ENCODE measurements around the gene RIN2.
A peak's percentile ranks its signal among the peaks of the same experiment; 100 is the strongest.

RIN2 gene

GRCh38 chr20:19758133-19758500 is at the start of gene RIN2:
Gene RIN2, plus strand, starts transcription at chr20:19758258. Its CDS starts 131,344 bp downstream, at chr20:19889602.
- H3K4me3 Mint-ChIP-seq, result peak within 1 kb of the TSS; percentile 3 to 48
- ATAC-seq (peak; percentile 48), DNase-seq (no peak)
- peaks cover 6% of the 10 kb centered on the region for H3K4me1 Mint-ChIP-seq
- no peaks in the 10 kb centered on the region for H3K9me3 Mint-ChIP-seq
- peaks cover 85% of the 10 kb centered on the region for H3K27me3 Mint-ChIP-seq
- H3K27ac Mint-ChIP-seq, result no peak within 1 kb of the TSS

- H3K27ac Mint-ChIP-seq, result no peak overlapping the region
Measured at GRCh38 chr20:19709635-19710335, 48.3 kb upstream of the RIN2 start.

DNA sequence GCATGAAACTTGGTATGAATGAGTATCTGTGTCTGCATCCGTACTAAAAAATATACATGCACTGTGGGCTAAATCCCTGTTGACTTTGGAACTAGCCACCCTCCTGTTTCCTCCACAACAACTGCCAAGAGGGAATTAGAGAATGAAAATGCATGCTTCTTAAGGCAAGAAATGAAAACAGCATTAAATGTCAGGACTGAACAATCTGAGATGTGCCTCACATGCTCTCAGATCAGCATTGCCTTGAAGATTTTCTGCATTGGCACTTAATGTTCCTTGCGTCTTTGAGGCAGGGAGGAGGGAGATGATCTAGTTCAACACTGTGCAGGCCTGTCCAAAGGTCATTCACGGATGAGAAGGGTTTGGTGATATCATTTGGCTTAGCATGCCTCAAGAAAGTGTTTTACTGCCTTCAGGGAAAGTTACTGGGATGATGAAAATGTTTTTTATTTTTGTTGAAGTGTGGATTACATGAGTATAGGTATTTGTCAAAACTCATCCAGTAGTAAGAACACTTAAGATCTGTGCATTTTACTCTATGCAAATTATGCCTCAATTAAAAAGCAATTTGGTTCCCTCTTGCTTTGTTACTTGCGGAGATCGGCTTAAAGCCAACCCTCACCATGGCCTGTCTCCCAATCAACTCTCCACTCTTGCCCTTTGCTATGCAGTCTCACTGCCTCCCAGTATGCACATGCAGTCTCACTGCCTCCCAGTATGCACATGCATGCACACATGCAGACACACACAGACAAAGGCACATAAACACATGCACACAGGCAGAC is 47.5 kb upstream of the RIN2 start:
- peaks cover 13% of the 10 kb centered on the region for H3K27me3 Mint-ChIP-seq
- H3K27ac Mint-ChIP-seq, result no peak overlapping the region

More at GRCh38 chr20:19709635-19710335, 48.3 kb upstream of the RIN2 start:
- DNase-seq (no peak), ATAC-seq (no peak)
- H3K4me3 Mint-ChIP-seq, result no peak overlapping the region
- peaks cover 13% of the 10 kb centered on the region for H3K27me3 Mint-ChIP-seq
- no peaks in the 10 kb centered on the region for H3K4me1 Mint-ChIP-seq
- peaks cover 0 to 7% of the 10 kb centered on the region in 2 donors for H3K9me3 Mint-ChIP-seq

DNA sequence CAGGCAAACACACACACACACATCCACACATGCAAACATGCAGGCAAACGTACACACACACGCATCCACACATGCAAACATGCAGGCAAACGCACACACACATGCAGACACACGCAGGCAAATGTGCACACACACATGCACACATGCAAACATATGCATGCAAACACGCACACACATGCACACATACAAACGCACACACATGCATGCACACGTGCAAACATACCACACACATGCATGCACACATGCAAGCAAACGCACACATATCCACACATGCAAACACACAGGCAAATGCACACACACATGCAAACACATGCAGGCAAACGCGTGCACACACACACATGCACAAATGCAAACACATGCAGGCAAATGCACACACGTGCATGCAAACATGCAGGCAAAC is 46.9 kb upstream of the RIN2 start:
- Mint-ChIP-seq H3K27me3 (peaks cover 13% of the 10 kb centered on the region), H3K4me1 (no peaks in the 10 kb centered on the region), H3K9me3 (peaks cover 0 to 12% of the 10 kb centered on the region in 2 donors), H3K4me3 (no peak overlapping the region), H3K27ac (no peak overlapping the region)
- ATAC-seq, result no peak
- no peak for DNase-seq

More for the DNA sequence above, 47.5 kb upstream of the RIN2 start:
- no peak overlapping the region for H3K4me3 Mint-ChIP-seq
- H3K4me1 Mint-ChIP-seq, result no peaks in the 10 kb centered on the region
- no peak for DNase-seq
- peaks cover 0 to 12% of the 10 kb centered on the region in 2 donors for H3K9me3 Mint-ChIP-seq
- ATAC-seq, result no peak

DNA sequence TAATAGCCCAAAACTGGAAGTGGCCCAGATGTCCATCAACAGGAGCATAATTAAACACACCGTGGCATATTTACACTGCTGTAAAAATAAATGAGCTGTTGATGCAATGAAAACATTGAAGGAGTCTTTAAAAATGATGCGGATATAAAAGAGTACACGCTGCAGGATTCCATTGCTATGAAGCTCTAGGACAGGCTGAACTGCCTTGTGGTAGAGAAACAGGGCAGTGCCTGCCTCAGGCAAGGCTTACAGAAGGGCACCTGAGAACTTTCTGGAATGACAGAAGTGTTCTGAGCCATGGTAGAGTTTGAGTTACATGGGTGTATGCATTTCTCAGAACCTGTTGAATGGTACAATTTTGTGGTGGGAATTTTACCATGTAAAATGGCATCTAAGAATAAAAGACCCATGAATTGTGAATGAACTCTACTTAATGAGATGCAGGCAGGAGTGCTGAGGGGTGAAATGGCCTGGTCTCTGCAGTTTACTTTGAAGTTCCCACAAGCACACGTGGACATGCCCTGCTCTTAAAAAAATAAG is 45.3 kb upstream of the RIN2 start:
- Mint-ChIP-seq H3K9me3 (peaks cover 4 to 12% of the 10 kb centered on the region in 2 donors), H3K27ac (no peak overlapping the region), H3K4me1 (no peaks in the 10 kb centered on the region), H3K4me3 (no peak overlapping the region), H3K27me3 (peaks cover 13% of the 10 kb centered on the region)
- no peak for ATAC-seq
- DNase-seq, result no peak

GRCh38 chr20:19713822-19714578 is 44.1 kb upstream of the RIN2 start:
- Mint-ChIP-seq H3K27ac (no peak overlapping the region), H3K27me3 (peaks cover 13% of the 10 kb centered on the region), H3K9me3 (peaks cover 9 to 16% of the 10 kb centered on the region in 2 donors), H3K4me1 (no peaks in the 10 kb centered on the region), H3K4me3 (no peak overlapping the region)
- ATAC-seq, result no peak
- no peak for DNase-seq

DNA sequence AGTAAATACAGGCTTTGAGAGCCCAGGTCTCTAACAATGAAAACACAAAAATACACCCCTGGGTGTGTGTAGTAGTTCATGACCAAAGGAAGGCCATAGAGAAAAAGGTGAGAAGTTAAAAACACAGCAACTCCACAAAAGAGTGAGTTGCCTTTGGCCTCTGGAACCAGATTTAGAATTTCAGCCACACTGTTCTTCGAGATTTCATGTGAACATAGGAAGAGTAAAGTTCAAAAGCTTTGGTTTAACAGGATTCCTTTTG is 43.5 kb upstream of the RIN2 start:
- H3K4me1 Mint-ChIP-seq, result no peaks in the 10 kb centered on the region
- ATAC-seq, result no peak
- no peak overlapping the region for H3K4me3 Mint-ChIP-seq
- no peak overlapping the region for H3K27ac Mint-ChIP-seq
- H3K27me3 Mint-ChIP-seq, result peaks cover 13% of the 10 kb centered on the region
- no peak for DNase-seq
- H3K9me3 Mint-ChIP-seq, result peaks cover 9 to 16% of the 10 kb centered on the region in 2 donors

GRCh38 chr20:19715986-19716385 is 42.1 kb upstream of the RIN2 start:
- DNase-seq, result no peak
- Mint-ChIP-seq H3K27ac (no peak overlapping the region), H3K4me1 (no peaks in the 10 kb centered on the region), H3K4me3 (no peak overlapping the region), H3K9me3 (peaks cover 9 to 14% of the 10 kb centered on the region in 2 donors), H3K27me3 (peaks cover 13% of the 10 kb centered on the region)
- ATAC-seq, result no peak

DNA sequence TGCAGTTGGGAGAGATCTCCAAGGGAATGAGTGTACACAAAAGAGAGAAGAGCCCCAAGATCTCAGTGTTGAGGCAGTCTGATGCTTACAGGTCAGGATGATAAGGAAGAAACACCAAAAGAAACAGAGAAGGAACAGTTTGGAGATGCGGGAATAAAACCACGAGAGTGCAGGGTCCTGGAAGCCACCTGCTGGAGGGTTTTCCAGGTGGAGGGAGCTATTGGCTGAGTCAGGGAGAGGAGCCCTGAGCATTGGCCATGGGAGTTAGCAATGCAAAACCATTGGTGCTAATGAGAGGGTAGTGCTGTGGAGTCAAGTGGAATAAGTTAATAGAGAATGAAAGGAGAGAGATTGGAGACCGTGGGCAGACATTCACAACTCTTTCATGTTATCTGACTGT is 39.2 kb upstream of the RIN2 start:
- ATAC-seq (no peak), DNase-seq (no peak)
- Mint-ChIP-seq H3K27ac (peak overlapping the region in 1 of 2 donors; percentile 76), H3K9me3 (peaks cover 9 to 12% of the 10 kb centered on the region in 2 donors), H3K4me3 (no peak overlapping the region), H3K4me1 (no peaks in the 10 kb centered on the region), H3K27me3 (no peaks in the 10 kb centered on the region)

GRCh38 chr20:19720991-19721390 is 37.1 kb upstream of the RIN2 start:
- no peak for DNase-seq
- Mint-ChIP-seq H3K4me1 (no peaks in the 10 kb centered on the region), H3K27me3 (no peaks in the 10 kb centered on the region), H3K9me3 (peaks cover 5 to 9% of the 10 kb centered on the region in 2 donors), H3K27ac (no peak overlapping the region), H3K4me3 (no peak overlapping the region)
- no peak for ATAC-seq

DNA sequence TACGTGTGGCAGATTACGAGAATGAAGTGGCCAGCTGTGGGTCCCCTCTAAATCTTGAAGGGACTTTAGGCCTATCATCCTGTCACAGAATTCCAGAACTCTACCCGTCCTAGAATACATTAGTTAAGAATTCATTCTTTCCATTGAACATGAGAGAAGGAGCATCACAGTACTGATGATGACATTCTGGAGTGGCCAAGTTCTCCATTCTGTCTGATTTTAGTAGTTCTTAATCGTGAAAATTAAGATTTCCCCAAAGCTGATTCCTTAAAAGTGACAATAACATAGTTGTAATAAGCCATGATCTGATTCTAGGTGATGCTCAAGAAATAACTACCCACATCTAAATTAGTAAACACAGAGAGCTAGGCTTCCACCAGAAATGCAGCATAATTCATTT is 35.0 kb upstream of the RIN2 start:
- Mint-ChIP-seq H3K9me3 (peaks cover 5 to 6% of the 10 kb centered on the region in 2 donors), H3K27me3 (no peaks in the 10 kb centered on the region), H3K27ac (no peak overlapping the region), H3K4me3 (no peak overlapping the region), H3K4me1 (no peaks in the 10 kb centered on the region)
- ATAC-seq, result no peak
- no peak for DNase-seq

DNA sequence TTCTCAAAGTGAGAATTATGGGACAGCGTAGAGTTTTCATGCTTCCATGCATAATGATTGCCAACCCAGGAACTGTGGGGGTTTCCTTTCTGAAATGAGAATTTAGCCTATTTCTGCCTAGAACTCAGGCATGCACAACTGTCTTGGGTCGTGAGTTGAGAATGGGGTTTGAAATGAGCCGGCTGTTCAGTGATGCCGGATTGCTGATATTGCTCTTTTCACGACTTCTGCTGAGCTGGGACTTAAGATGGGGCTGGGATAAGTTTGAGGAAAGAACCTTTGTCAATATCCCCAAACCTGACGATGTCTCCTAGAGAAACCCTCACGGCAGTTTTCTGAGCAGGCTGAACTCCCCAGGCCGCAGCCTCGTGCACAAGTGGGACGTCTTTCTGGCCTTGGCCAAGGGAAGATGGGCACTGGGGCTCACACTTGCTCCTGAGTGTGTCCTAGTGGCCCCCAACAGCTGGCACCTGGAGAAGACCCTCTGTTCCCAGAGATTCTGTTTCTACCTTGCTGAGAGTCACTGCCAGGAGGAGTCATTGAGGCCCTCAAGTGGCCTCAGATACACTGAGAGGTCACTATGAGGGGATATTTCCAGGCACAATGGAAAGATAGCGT is 34.1 kb upstream of the RIN2 start:
- Mint-ChIP-seq H3K27ac (no peak overlapping the region), H3K27me3 (no peaks in the 10 kb centered on the region), H3K4me1 (no peaks in the 10 kb centered on the region), H3K9me3 (peaks cover 0 to under 1% of the 10 kb centered on the region in 2 donors), H3K4me3 (no peak overlapping the region)
- DNase-seq (no peak), ATAC-seq (no peak)

DNA sequence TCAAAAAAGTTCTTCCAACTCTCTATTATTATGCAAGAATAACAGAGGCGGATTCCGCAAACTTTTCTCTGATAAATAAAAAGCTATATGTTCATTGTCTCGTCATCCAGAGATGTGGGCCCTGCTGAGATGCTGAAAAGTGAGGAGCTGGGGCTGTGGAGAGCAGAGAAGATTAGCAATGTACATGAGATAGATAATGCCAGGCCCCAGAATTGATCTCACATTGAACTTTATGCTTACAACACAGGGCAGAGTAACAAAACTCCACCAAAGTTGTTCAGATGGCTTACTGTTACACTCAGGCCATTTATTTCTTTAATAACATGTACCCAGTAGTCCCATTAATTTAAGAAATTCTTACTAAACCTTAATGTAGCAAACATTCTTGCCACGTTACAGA is 32.7 kb upstream of the RIN2 start:
- H3K9me3 Mint-ChIP-seq, result no peaks in the 10 kb centered on the region
- no peak overlapping the region for H3K27ac Mint-ChIP-seq
- no peak for DNase-seq
- no peaks in the 10 kb centered on the region for H3K4me1 Mint-ChIP-seq
- no peaks in the 10 kb centered on the region for H3K27me3 Mint-ChIP-seq
- ATAC-seq, result no peak
- no peak overlapping the region for H3K4me3 Mint-ChIP-seq

DNA sequence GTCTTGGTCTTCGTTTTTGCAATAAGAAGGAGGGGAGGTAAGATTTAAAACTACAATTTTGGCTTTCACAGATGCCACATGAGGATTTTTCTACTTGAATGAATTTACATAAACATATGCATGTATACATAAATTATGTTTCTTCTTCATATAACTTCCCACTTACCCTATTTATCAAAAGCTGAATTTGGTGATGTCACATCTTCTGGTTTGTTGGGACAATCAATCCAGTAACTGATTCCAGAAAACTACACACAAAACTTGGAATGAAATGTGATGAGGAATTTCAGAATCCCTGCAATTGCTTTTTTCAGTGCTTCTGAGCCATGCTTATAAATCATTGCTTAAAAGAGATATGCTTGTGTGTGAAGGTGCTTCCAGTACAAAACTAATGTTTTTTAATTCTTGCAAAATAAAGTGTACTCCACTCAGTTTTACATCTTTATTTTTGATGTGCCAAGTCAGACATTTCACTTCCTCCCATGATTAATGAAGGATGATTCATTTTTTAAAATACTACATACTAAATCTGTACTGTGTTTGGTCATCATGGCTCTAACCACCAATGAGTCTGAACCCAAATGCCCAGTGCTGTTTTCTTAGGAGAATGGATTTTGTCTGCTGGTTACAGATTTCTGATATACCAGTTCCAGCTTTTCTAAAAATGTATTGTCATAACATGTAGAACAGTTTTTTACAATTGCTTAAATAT is 32.1 kb upstream of the RIN2 start:
- H3K4me3 Mint-ChIP-seq, result no peak overlapping the region
- no peak for DNase-seq
- no peak for ATAC-seq
- no peaks in the 10 kb centered on the region for H3K4me1 Mint-ChIP-seq
- H3K27ac Mint-ChIP-seq, result no peak overlapping the region
- H3K27me3 Mint-ChIP-seq, result no peaks in the 10 kb centered on the region
- H3K9me3 Mint-ChIP-seq, result no peaks in the 10 kb centered on the region

DNA sequence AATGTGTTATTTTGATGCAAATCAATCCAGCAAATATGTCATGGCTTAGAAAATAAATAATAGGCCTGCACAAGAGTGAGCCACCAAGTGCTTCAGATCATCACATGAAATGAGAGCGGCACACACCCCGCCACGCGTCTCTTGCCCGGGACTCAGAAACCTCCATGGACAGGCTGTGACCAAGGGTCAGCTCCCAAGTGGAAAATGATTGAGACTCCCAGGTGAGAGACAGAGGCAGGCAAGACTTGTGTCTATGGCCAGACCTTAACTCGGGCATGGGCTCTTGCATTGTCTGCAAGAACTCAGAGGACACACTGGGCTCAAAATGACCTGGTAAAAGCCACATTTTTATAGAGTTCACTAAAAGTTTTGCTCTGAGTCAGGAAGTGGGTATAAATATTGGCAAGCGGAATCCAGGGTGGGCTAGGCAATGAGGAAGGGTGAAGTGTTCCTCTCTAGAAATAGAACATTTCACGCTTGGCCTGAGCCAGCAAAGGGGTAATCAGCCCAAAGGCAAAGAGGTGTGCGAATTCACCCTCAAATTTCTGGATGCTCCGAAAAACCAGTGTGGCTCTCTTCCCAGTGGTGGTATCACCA is 30.7 kb upstream of the RIN2 start:
- Mint-ChIP-seq H3K27me3 (no peaks in the 10 kb centered on the region), H3K9me3 (no peaks in the 10 kb centered on the region), H3K4me3 (no peak overlapping the region), H3K27ac (no peak overlapping the region), H3K4me1 (no peaks in the 10 kb centered on the region)
- DNase-seq (no peak), ATAC-seq (no peak)

Measured in stimulated activated naive CD8-positive, alpha-beta T cell treated with anti-CD3 and anti-CD28 coated beads, Interleukin-15, amount 100 ng/mL, for 72 hours (primary cell).